Ishikawa (cell line): ENCODE measurements around the gene SPATA31C1.

Experiments
- CEBPB ChIP-seq: IDR thresholded peaks from 2 replicates; pipeline ENCODE4 v1.6.1; 2012
- CREB1 ChIP-seq: IDR thresholded peaks from 2 replicates; pipeline ENCODE4 v1.6.1; 2012; ENCODE audit warnings: low read depth
- EGR1 ChIP-seq: IDR thresholded peaks from 2 replicates; pipeline ENCODE4 v1.6.1; 2012
- EP300 ChIP-seq: IDR thresholded peaks from 2 replicates; pipeline ENCODE4 v1.6.1; 2012; ENCODE audit warnings: borderline replicate concordance
- FOXM1 ChIP-seq: IDR thresholded peaks from 2 replicates; pipeline ENCODE4 v1.6.1; 2012; ENCODE audit warnings: low read depth, borderline replicate concordance
- MAX ChIP-seq: IDR thresholded peaks from 2 replicates; pipeline ENCODE4 v1.6.1; 2012
- NFIC ChIP-seq: IDR thresholded peaks from 2 replicates; pipeline ENCODE4 v1.6.1; 2012
- RAD21 ChIP-seq: IDR thresholded peaks from 2 replicates; pipeline ENCODE4 v1.6.1; 2012; ENCODE audit warnings: low read depth
- REST ChIP-seq: IDR thresholded peaks from 2 replicates; pipeline ENCODE4 v1.6.1; 2012; ENCODE audit warnings: low read depth, mild to moderate bottlenecking
- TAF1 ChIP-seq: IDR thresholded peaks from 2 replicates; pipeline ENCODE4 v1.6.1; 2012; ENCODE audit warnings: low read depth, mild to moderate bottlenecking
- TCF12 ChIP-seq: IDR thresholded peaks from 2 replicates; pipeline ENCODE4 v1.6.1; 2012; ENCODE audit warnings: low read depth
- TEAD4 ChIP-seq: IDR thresholded peaks from 2 replicates; pipeline ENCODE4 v1.6.1; 2012
- USF1 ChIP-seq: IDR thresholded peaks from 2 replicates; pipeline ENCODE4 v1.6.1; 2012
- YY1 ChIP-seq: IDR thresholded peaks from 2 replicates; pipeline ENCODE4 v1.6.1; 2012; ENCODE audit warnings: low read depth
- ZBTB7A ChIP-seq: IDR thresholded peaks from 2 replicates; pipeline ENCODE4 v1.6.1; 2012; ENCODE audit warnings: low read depth

Gene SPATA31C1

GRCh38 chr9:87963770-87964169, 46.0 kb downstream of the SPATA31C1 start:
- no peak for TF ChIP-seq ZBTB7A
- no peak for TF ChIP-seq CEBPB
- no peak for TF ChIP-seq EGR1
- no peak for TF ChIP-seq CREB1
- TF ChIP-seq NFIC, result no peak
- no peak for TF ChIP-seq FOXM1
- TF ChIP-seq TCF12, result no peak
- TF ChIP-seq USF1, result no peak
- no peak for TF ChIP-seq YY1
- TF ChIP-seq RAD21, result no peak

- TF ChIP-seq MAX (no peak), FOXM1 (no peak), RAD21 (no peak), EGR1 (no peak), REST (no peak), YY1 (no peak), TCF12 (no peak), CREB1 (no peak), USF1 (no peak), ZBTB7A (no peak), EP300 (no peak), TAF1 (no peak), TEAD4 (no peak)
Observed at GRCh38 chr9:87964826-87965225, 47.1 kb downstream of the SPATA31C1 start.

GRCh38 chr9:87968155-87968554, 50.4 kb downstream of the SPATA31C1 start:
- TF ChIP-seq CREB1 (no peak), TAF1 (no peak), YY1 (no peak), REST (no peak), NFIC (no peak), MAX (no peak), ZBTB7A (no peak), TEAD4 (no peak), RAD21 (no peak), EP300 (no peak), USF1 (no peak), CEBPB (no peak), EGR1 (no peak), FOXM1 (no peak), TCF12 (no peak)

GRCh38 chr9:87970602-87971001, 52.8 kb downstream of the SPATA31C1 start:
- TF ChIP-seq CREB1, result no peak
- TF ChIP-seq NFIC, result no peak
- no peak for TF ChIP-seq REST
- TF ChIP-seq RAD21, result no peak
- no peak for TF ChIP-seq CEBPB
- TF ChIP-seq ZBTB7A, result no peak
- TF ChIP-seq TAF1, result no peak
- TF ChIP-seq EP300, result no peak
- TF ChIP-seq EGR1, result no peak
- no peak for TF ChIP-seq TEAD4
- TF ChIP-seq YY1, result no peak
- no peak for TF ChIP-seq TCF12
- no peak for TF ChIP-seq FOXM1
- no peak for TF ChIP-seq MAX
- no peak for TF ChIP-seq USF1
